ENCODE results near the gene OLIG2.

OLIG2 gene

DNA sequence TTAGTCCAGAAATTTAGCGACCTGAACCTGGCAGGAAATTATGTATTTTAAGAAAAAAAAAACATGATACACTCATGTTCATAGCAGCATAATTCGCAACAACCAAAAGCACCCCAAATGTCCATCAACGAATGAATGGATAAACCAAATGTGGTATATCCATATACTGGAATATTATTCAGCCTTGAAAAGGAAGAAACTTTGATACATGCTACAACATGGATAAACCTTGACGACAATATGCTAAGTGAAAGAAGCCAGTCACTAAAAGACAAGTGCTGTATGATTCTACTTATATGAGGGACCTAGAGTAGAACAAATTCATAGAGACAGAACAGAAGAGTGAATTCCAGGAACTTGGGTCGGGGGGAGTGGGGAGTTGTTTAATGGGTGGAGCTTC, 43.5 kb downstream of the OLIG2 start:
- no peak overlapping the region for H3K4me3 ChIP-seq (ENCODE audit: low read depth, low read length)
- TF ChIP-seq, protein P1, sequence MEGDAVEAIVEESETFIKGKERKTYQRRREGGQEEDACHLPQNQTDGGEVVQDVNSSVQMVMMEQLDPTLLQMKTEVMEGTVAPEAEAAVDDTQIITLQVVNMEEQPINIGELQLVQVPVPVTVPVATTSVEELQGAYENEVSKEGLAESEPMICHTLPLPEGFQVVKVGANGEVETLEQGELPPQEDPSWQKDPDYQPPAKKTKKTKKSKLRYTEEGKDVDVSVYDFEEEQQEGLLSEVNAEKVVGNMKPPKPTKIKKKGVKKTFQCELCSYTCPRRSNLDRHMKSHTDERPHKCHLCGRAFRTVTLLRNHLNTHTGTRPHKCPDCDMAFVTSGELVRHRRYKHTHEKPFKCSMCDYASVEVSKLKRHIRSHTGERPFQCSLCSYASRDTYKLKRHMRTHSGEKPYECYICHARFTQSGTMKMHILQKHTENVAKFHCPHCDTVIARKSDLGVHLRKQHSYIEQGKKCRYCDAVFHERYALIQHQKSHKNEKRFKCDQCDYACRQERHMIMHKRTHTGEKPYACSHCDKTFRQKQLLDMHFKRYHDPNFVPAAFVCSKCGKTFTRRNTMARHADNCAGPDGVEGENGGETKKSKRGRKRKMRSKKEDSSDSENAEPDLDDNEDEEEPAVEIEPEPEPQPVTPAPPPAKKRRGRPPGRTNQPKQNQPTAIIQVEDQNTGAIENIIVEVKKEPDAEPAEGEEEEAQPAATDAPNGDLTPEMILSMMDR (IDR thresholded peaks at IDR 0.05; ENCODE audit: insufficient read depth, low read depth, low read length, missing control alignments) = no peak

DNA sequence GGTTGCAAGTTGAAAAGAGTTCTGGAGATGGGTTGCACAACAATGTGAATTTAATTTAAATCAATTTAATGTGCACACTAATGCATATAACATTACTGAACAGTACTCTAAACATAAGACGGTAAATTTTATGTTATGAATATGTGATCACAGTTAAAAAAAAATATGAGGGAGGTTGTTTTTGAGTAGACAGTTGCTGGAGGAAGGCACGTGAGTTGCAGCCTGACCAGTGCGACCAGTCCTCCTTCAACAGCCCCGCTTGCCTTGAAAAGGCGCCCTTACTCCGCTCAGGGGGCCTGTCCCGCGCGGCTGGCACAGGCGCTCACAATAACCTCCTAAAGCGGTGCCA, 43.9 kb downstream of the OLIG2 start:
- TF ChIP-seq, protein P1 (IDR thresholded peaks at IDR 0.05; ENCODE audit: insufficient read depth, low read depth, low read length, missing control alignments) = no peak
- DNase-seq (ENCODE audit: low read depth) = no peak
- no peak overlapping the region for H3K4me3 ChIP-seq (ENCODE audit: low read depth, low read length)

More for the DNA sequence above, 43.5 kb downstream of the OLIG2 start:
- DNase-seq (ENCODE audit: low read depth) = no peak

DNA sequence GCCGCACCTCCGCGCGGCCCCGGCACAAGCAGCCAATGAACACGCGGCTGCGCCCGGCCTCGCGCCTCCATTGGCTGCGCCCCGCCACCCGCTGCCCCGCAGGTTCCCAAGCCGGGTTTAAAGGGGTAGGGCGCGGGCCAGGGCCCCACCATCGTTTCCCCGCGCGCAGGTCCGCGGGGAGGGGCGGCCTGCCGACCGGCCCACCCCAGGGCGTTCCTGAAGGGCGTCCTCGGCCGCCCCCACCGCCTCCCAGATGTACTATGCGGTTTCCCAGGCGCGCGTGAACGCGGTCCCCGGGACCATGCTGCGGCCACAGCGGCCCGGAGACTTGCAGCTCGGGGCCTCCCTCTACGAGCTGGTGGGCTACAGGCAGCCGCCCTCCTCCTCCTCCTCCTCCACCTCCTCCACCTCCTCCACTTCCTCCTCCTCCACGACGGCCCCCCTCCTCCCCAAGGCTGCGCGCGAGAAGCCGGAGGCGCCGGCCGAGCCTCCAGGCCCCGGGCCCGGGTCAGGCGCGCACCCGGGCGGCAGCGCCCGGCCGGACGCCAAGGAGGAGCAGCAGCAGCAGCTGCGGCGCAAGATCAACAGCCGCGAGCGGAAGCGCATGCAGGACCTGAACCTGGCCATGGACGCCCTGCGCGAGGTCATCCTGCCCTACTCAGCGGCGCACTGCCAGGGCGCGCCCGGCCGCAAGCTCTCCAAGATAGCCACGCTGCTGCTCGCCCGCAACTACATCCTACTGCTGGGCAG, 44.4 kb downstream of the OLIG2 start, which contains the start of gene OLIG1:
TSS of gene OLIG1 (plus strand) at position 148 of the 750 bp plus-strand sequence. CDS start at position 254, 106 bp downstream.
- peak; percentile 32 for DNase-seq (ENCODE audit: low read depth)
- peak within 1 kb of the TSS; percentile 16 for H3K4me3 ChIP-seq (ENCODE audit: low read depth, low read length)
- TF ChIP-seq, protein P1 (IDR thresholded peaks at IDR 0.05; ENCODE audit: insufficient read depth, low read depth, low read length, missing control alignments) = no peak

DNA sequence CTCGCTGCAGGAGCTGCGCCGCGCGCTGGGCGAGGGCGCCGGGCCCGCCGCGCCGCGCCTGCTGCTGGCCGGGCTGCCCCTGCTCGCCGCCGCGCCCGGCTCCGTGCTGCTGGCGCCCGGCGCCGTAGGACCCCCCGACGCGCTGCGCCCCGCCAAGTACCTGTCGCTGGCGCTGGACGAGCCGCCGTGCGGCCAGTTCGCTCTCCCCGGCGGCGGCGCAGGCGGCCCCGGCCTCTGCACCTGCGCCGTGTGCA, 44.9 kb downstream of the OLIG2 start:
- TF ChIP-seq, protein P1 (IDR thresholded peaks at IDR 0.05; ENCODE audit: insufficient read depth, low read depth, low read length, missing control alignments) = no peak

DNA sequence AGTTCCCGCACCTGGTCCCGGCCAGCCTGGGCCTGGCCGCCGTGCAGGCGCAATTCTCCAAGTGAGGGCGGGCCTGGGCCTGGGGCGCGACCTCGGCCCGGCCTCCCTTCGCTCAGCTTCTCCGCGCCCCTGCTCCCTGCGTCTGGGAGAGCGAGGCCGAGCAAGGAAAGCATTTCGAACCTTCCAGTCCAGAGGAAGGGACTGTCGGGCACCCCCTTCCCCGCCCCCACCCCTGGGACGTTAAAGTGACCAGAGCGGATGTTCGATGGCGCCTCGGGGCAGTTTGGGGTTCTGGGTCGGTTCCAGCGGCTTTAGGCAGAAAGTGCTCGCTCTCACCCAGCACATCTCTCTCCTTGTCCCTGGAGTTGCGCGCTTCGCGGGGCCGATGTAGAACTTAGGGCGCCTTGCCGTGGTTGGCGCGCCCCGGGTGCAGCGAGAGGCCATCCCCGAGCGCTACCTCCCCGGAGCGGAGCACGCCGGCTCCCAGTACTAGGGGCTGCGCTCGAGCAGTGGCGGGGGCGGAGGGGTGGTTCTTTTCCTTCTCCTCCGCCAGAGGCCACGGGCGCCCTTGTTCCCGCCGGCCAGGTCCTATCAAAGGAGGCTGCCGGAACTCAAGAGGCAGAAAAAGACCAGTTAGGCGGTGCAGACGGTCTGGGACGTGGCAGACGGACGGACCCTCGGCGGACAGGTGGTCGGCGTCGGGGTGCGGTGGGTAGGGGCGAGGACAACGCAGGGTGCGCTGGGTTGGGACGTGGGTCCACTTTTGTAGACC, 45.4 kb downstream of the OLIG2 start:
- no peak for DNase-seq (ENCODE audit: low read depth)
- peak overlapping the region; percentile 2; the same call in 1 of the 2 replicates for H3K4me3 ChIP-seq (ENCODE audit: low read depth, low read length)

More for the DNA sequence above, 44.9 kb downstream of the OLIG2 start:
- no peak overlapping the region; the same call in 1 of the 2 replicates for H3K4me3 ChIP-seq (ENCODE audit: low read depth, low read length)
- DNase-seq (ENCODE audit: low read depth) = no peak

DNA sequence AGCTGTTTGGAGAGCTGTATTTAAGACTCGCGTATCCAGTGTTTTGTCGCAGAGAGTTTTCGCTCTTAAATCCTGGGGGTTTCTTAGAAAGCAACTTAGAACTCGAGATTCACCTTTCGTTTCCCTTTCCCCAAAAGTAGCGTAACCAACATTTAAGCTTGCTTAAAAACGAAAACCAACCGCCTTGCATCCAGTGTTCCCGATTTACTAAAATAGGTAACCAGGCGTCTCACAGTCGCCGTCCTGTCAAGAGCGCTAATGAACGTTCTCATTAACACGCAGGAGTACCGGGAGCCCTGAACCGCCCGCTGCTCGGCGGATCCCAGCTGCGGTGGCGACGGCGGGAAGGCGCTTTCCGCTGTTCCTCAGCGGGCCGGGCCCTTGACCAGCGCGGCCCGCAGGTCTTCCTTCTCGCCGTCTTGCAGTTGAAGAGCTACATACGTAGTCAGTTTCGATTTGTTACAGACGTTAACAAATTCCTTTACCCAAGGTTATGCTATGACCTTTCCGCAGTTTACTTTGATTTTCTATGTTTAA, 46.1 kb downstream of the OLIG2 start:
- peak overlapping the region; percentile 2 for H3K4me3 ChIP-seq (ENCODE audit: low read depth, low read length)
- DNase-seq (ENCODE audit: low read depth) = no peak

More for the DNA sequence above, 45.4 kb downstream of the OLIG2 start:
- TF ChIP-seq, protein P1 (IDR thresholded peaks at IDR 0.05; ENCODE audit: insufficient read depth, low read depth, low read length, missing control alignments) = no peak

More for the DNA sequence above, 46.1 kb downstream of the OLIG2 start:
- TF ChIP-seq, protein P1 (IDR thresholded peaks at IDR 0.05; ENCODE audit: insufficient read depth, low read depth, low read length, missing control alignments) = no peak

All from GM12865 (cell line).